CD14-positive monocyte (primary cell): ENCODE measurements around the gene FGD3. TPM values are rescaled to one million over a fixed set of nuclear protein-coding genes. Genes with fewer than 3 reads are reported as not detected.

ENCODE experiments used
- DNase-seq, 3 donors: peaks; one replicate each; pipeline ENCODE4 v3.0.0-alpha.2; 2011 to 2022
- H2AFZ ChIP-seq: 2 replicates; pipeline ENCODE4 v1.6.0; 2012; ENCODE audit warnings: mild to moderate bottlenecking, low read depth, low read length, inconsistent platforms; ENCODE audit not compliant: insufficient read depth, poor library complexity, severe bottlenecking
- H3K27ac ChIP-seq, 2 donors: 1 replicate in 1 of 2; 2 replicates in 1 of 2; pipeline ENCODE4 v1.5.1; 2012 to 2013; ENCODE audit warnings: low read length in 2 of 2, control low read depth in 1 of 2, inconsistent platforms in 1 of 2, low read depth in 1 of 2, mild to moderate bottlenecking in 1 of 2
- H3K27me3 ChIP-seq, 2 donors: one replicate each; pipeline versions ENCODE4 v1.6.0 to v1.6.1; 2011 to 2013; ENCODE audit warnings: low read length in 2 of 2; ENCODE audit not compliant: control insufficient read depth in 2 of 2, insufficient read depth in 2 of 2
- H3K36me3 ChIP-seq, 2 donors: replicated peaks in 1 of 2; 1 replicate in 1 of 2; 2 replicates in 1 of 2; pipeline versions ENCODE4 v1.5.1 to v1.6.1; 2012 to 2013; ENCODE audit warnings: low read length in 2 of 2, control low read depth in 1 of 2, inconsistent platforms in 1 of 2, mild to moderate bottlenecking in 1 of 2; ENCODE audit not compliant: insufficient read depth in 2 of 2, control insufficient read depth in 1 of 2
- H3K4me1 ChIP-seq, 2 donors: 1 replicate in 1 of 2; 2 replicates in 1 of 2; pipeline versions ENCODE4 v1.5.1 to v1.6.1; 2012 to 2013; ENCODE audit warnings: low read length in 2 of 2, control low read depth in 1 of 2, inconsistent platforms in 1 of 2, mild to moderate bottlenecking in 1 of 2, moderate library complexity in 1 of 2; ENCODE audit not compliant: insufficient read depth in 2 of 2, control insufficient read depth in 1 of 2
- H3K4me2 ChIP-seq: replicated peaks from 2 replicates; pipeline ENCODE3; 2012; ENCODE audit warnings: low read length, moderate library complexity, mild to moderate bottlenecking; ENCODE audit not compliant: poor library complexity, severe bottlenecking; ENCODE audit errors: extremely low read depth
- H3K4me3 ChIP-seq, 3 experiments: fragments of 200-600 bp in 1 of 3; sonication (generic) in 1 of 3; replicated peaks in 1 of 3; 1 replicate in 2 of 3; 2 replicates in 1 of 3; pipeline ENCODE4 v1.5.1; 2011 to 2013; ENCODE audit warnings: low read length in 3 of 3, mild to moderate bottlenecking in 3 of 3, control low read depth in 2 of 3, low read depth in 2 of 3, inconsistent platforms in 1 of 3, moderate library complexity in 1 of 3
- H3K79me2 ChIP-seq: 2 replicates; pipeline ENCODE4 v1.6.0; 2012; ENCODE audit warnings: mild to moderate bottlenecking, control low read depth, inconsistent platforms, low read length, moderate library complexity; ENCODE audit not compliant: insufficient read depth
- H3K9ac ChIP-seq: 2 replicates; pipeline ENCODE4 v1.6.0; 2017; ENCODE audit warnings: low read length, mild to moderate bottlenecking; ENCODE audit not compliant: insufficient read depth, poor library complexity, severe bottlenecking
- H3K9me3 ChIP-seq, 2 donors: replicated peaks in 1 of 2; 1 replicate in 1 of 2; 2 replicates in 1 of 2; pipeline versions ENCODE4 v1.5.1 to v1.6.1; 2012 to 2013; ENCODE audit warnings: low read length in 2 of 2, control low read depth in 1 of 2; ENCODE audit not compliant: control insufficient read depth in 1 of 2, insufficient read depth in 1 of 2
- H4K20me1 ChIP-seq: 2 replicates; pipeline ENCODE4 v1.6.0; 2012; ENCODE audit warnings: mild to moderate bottlenecking, low read length, control low read depth, moderate library complexity; ENCODE audit not compliant: insufficient read depth
- H3K27ac Mint-ChIP-seq, 7 donors: one replicate each; pipeline ENCODE4 v1.8.0; 2020; ENCODE audit warnings: mild to moderate bottlenecking in 7 of 7, mixed read lengths in 7 of 7, moderate library complexity in 6 of 7, inconsistent platforms in 2 of 7
- H3K27me3 Mint-ChIP-seq, 3 donors: one replicate each; pipeline ENCODE4 v1.8.0; 2021 to 2022; ENCODE audit warnings: low read depth in 3 of 3, mild to moderate bottlenecking in 3 of 3, mixed read lengths in 3 of 3, moderate library complexity in 3 of 3, inconsistent platforms in 1 of 3
- H3K36me3 Mint-ChIP-seq, 2 donors: one replicate each; pipeline ENCODE4 v1.8.0; 2020; ENCODE audit warnings: mixed read lengths in 2 of 2, inconsistent platforms in 1 of 2, mild to moderate bottlenecking in 1 of 2
- H3K4me1 Mint-ChIP-seq: one replicate; pipeline ENCODE4 v1.8.0; 2020; ENCODE audit warnings: mild to moderate bottlenecking, mixed read lengths
- H3K4me3 Mint-ChIP-seq, 2 donors: one replicate each; pipeline ENCODE4 v1.8.0; 2020; ENCODE audit warnings: mild to moderate bottlenecking in 2 of 2, mixed read lengths in 2 of 2, moderate library complexity in 1 of 2
- H3K9me3 Mint-ChIP-seq, 7 donors: one replicate each; pipeline ENCODE4 v1.8.0; 2020 to 2022; ENCODE audit warnings: mixed read lengths in 7 of 7, mild to moderate bottlenecking in 6 of 7, moderate library complexity in 6 of 7, inconsistent platforms in 2 of 7
- WGBS: methylation state at CpG from one replicate; pipeline ENCODE4 v1.1.5; 2013; ENCODE audit warnings: missing lambda C conversion rate; ENCODE audit not compliant: insufficient coverage; 5-methylcytosine and 5-hydroxymethylcytosine counted together
- intact Hi-C, 2 donors: fragments of 100-400 bp; cut with micrococcal nuclease; formaldehyde crosslinking; loops; one replicate each; pipeline versions ENCODE4 v1.15.0 to v1.15.1; 2023
- polyA plus RNA-seq, 3 donors: library from polyadenylated mRNA; depleted of rRNA in 1 of 3; unstranded in 2 of 3; stranded (reverse) in 1 of 3; fragments of 300-500 nt in 2 of 3; fragments of >200 nt in 1 of 3; fragmentation: Illumina TruSeq in 2 of 3; gene quantifications; 1 replicate in 2 of 3; 2 replicates in 1 of 3; pipeline ENCODE4 v1.2.3, GENCODE V29; 2012 to 2021
- TF ChIP-seq, protein P1 (sequence below): fragments of 200-600 bp; IDR thresholded peaks from one replicate; pipeline ENCODE4 v1.8.0; 2022; ENCODE audit warnings: antibody characterized with exemption, mild to moderate bottlenecking

Gene FGD3
- polyA plus RNA-seq, 3 donors, result 32.4 to 120 (median 56.2) TPM

DNA sequence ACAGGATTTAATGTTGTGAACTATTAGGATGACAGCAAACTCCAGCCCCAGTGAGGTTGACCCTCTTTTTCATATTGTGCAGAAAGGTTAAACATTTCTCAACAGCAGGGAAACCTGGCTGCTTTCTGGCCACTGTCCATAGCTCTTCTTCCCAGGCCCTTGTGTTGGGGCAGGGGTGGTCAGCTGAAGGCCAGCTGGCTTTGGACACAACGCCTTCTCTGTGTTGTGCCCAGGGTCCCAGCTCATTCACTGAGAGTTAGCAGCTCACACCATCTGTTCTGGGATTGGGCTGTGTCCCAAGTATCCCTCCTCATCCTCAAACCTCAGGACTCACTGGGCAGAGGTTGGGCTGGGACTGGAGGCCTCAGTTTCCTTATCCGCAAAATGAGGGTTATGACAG lies 1.3 kb downstream of the FGD3 start:
- Histone ChIP-seq H2AFZ (no peak overlapping the region), H3K36me3 (no peaks in the 10 kb centered on the region), H4K20me1 (no peaks in the 10 kb centered on the region), H3K4me2 (no peak overlapping the region), H3K4me1 (peaks cover 8 to 9% of the 10 kb centered on the region in 2 donors), H3K9me3 (peaks cover 0 to 9% of the 10 kb centered on the region in 2 donors), H3K27me3 (peaks cover 21 to 37% of the 10 kb centered on the region in 2 donors), H3K4me3 (no peak overlapping the region), H3K9ac (no peak overlapping the region), H3K79me2 (no peaks in the 10 kb centered on the region), H3K27ac (no peak overlapping the region)
- H3K27me3 Mint-ChIP-seq, result peaks cover 46 to 50% (median 46%) of the 10 kb centered on the region in 3 donors
- peaks cover 0 to 6% of the 10 kb centered on the region in 2 donors for H3K36me3 Mint-ChIP-seq
- intact Hi-C loops, result no loop called here
- H3K4me3 Mint-ChIP-seq, result peak overlapping the region in 1 of 2 donors; percentile 71
- peaks cover 17% of the 10 kb centered on the region for H3K4me1 Mint-ChIP-seq
- WGBS, result 100% methylated on average over 1 of the region's 2 CpGs
- no peak overlapping the region for H3K27ac Mint-ChIP-seq
- TF ChIP-seq, protein P1, sequence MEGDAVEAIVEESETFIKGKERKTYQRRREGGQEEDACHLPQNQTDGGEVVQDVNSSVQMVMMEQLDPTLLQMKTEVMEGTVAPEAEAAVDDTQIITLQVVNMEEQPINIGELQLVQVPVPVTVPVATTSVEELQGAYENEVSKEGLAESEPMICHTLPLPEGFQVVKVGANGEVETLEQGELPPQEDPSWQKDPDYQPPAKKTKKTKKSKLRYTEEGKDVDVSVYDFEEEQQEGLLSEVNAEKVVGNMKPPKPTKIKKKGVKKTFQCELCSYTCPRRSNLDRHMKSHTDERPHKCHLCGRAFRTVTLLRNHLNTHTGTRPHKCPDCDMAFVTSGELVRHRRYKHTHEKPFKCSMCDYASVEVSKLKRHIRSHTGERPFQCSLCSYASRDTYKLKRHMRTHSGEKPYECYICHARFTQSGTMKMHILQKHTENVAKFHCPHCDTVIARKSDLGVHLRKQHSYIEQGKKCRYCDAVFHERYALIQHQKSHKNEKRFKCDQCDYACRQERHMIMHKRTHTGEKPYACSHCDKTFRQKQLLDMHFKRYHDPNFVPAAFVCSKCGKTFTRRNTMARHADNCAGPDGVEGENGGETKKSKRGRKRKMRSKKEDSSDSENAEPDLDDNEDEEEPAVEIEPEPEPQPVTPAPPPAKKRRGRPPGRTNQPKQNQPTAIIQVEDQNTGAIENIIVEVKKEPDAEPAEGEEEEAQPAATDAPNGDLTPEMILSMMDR, result no peak
- no peak for DNase-seq
- H3K9me3 Mint-ChIP-seq, result peaks cover 0 to 8% (median 2%) of the 10 kb centered on the region in 7 donors

DNA sequence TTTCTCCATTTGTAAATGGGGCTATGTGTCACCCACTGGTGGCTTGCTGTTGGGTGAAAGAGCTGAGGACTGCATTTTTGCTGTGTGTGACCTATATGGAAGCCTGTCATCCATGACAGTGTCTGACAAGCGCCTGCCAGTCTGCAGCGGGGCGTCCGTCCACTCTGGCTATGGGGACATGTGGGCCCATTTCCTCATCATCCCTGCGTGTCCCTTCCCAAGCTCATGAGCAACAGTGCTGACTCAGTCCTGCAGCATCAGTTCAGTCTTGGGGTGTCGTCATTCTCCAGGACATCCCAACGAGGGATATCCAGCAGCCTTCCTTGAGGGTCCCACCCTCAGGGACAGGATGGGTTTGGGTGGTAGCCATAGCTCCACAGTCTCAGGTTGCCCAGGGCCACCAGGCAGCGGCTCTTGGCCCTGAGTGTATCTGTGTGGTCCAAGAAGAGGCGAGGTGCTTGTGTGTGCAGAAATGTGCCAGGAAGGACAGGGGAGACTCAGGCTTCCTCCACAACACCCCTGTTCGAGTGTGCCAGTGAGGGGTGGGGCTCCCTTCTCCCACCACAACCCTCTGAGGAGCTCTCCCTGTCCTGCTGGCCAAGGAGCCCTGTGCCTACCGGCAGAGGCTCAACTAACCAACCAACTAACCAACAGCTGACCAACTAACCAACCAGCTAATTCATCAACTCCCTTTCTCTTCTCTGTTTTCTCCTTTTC lies 2.1 kb downstream of the FGD3 start:
- H3K9me3 Mint-ChIP-seq, result peaks cover 0 to 8% (median 2%) of the 10 kb centered on the region in 7 donors
- WGBS, result 71% methylated on average over 10 of the region's 11 CpGs
- Histone ChIP-seq H3K4me3 (no peak overlapping the region), H3K9ac (no peak overlapping the region), H3K27ac (no peak overlapping the region), H2AFZ (no peak overlapping the region), H3K9me3 (peaks cover 0 to 9% of the 10 kb centered on the region in 2 donors), H3K4me1 (peaks cover 14 to 17% of the 10 kb centered on the region in 2 donors), H3K4me2 (no peak overlapping the region), H3K36me3 (no peaks in the 10 kb centered on the region), H3K79me2 (no peaks in the 10 kb centered on the region), H4K20me1 (no peaks in the 10 kb centered on the region), H3K27me3 (peaks cover 21 to 37% of the 10 kb centered on the region in 2 donors)
- H3K36me3 Mint-ChIP-seq, result peaks cover 0 to 6% of the 10 kb centered on the region in 2 donors
- H3K27ac Mint-ChIP-seq, result no peak overlapping the region
- intact Hi-C loops, result no loop called here
- no peak for DNase-seq
- H3K27me3 Mint-ChIP-seq, result peaks cover 48 to 51% (median 49%) of the 10 kb centered on the region in 3 donors
- H3K4me3 Mint-ChIP-seq, result peak overlapping the region in 1 of 2 donors; percentile 53
- peaks cover 25% of the 10 kb centered on the region for H3K4me1 Mint-ChIP-seq
- TF ChIP-seq, protein P1, result no peak
